ENCODE measurements around the gene UBE3A. TPM values are rescaled to one million over a fixed set of nuclear protein-coding genes. Genes with fewer than 3 reads are reported as not detected.

UBE3A gene
- total RNA-seq, 2 donors from 2014 or later: 39.5 to 104 TPM

- no peak overlapping the region for H3K4me3 ChIP-seq
- H3K4me1 ChIP-seq (ENCODE audit: control insufficient read depth in 1 of 2, low read depth in 2 of 2): no peaks in the 10 kb centered on the region
- H3K27ac ChIP-seq: no peak overlapping the region
- H3K27me3 ChIP-seq (replicated peaks; ENCODE audit: insufficient read depth): no peaks in the 10 kb centered on the region
- no peak for TF ChIP-seq CTCF (IDR thresholded peaks at IDR 0.05)
- DNase-seq (ENCODE audit: low spot score): no peak
- H3K9me3 ChIP-seq: no peaks in the 10 kb centered on the region
- peaks cover 13% of the 10 kb centered on the region for H3K36me3 ChIP-seq
- ATAC-seq (ENCODE audit: insufficient number of reproducible peaks, low FRiP score, low read depth): no peak
Observed at GRCh38 chr15:25332306-25332705, 106.5 kb downstream of the UBE3A start.

DNA sequence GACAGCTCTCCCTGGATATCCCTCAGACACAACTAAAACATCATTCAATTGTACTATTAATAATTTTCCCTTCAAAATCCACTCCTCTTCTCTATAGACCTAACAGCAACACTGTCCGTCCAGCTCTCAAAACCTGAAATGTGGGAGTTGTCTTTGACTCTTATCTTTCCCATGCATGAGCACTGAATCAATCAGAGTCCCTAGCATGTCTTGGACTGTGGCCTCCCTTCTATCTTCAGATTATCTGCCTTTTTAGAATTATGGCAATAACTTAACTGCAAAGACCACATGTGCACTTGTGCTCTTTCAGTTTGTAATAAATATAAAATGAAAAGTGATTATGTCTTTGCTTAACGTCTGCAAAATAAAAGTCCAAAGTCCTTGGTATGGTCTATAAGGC, 107.0 kb downstream of the UBE3A start:
- no peak overlapping the region for H3K27ac ChIP-seq
- no peaks in the 10 kb centered on the region for H3K4me1 ChIP-seq (ENCODE audit: control insufficient read depth in 1 of 2, low read depth in 2 of 2)
- no peak for TF ChIP-seq CTCF (IDR thresholded peaks at IDR 0.05)
- no peaks in the 10 kb centered on the region for H3K27me3 ChIP-seq (replicated peaks; ENCODE audit: insufficient read depth)
- H3K4me3 ChIP-seq: no peak overlapping the region
- DNase-seq (ENCODE audit: low spot score): no peak
- H3K9me3 ChIP-seq: no peaks in the 10 kb centered on the region
- ATAC-seq (ENCODE audit: insufficient number of reproducible peaks, low FRiP score, low read depth): no peak
- H3K36me3 ChIP-seq: peaks cover 10% of the 10 kb centered on the region

DNA sequence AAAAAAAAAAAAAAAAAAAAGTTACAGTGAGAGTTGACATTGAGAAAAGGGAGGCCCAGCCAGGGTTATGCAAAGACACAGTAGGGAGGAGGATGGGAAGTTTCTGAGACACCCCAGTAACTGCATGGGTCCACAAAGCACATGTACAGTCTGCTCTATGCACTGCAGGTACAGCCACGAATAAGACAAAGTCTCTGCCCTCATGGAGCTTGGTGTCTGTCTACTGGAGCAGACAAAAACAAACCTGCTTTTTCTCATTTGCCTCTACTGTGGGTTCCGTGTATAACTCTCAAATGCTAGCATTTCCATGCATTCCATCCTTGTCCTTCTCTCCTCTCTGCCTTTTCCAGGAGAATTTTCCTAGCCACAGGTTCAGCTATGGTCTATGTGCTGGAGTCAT, 107.4 kb downstream of the UBE3A start:
- Histone ChIP-seq H3K9me3 (no peaks in the 10 kb centered on the region), H3K36me3 (peaks cover 10% of the 10 kb centered on the region), H3K27ac (no peak overlapping the region), H3K27me3 (replicated peaks; ENCODE audit: insufficient read depth) (no peaks in the 10 kb centered on the region), H3K4me3 (no peak overlapping the region), H3K4me1 (ENCODE audit: control insufficient read depth in 1 of 2, low read depth in 2 of 2) (no peaks in the 10 kb centered on the region)
- DNase-seq (ENCODE audit: low spot score) (no peak), ATAC-seq (ENCODE audit: insufficient number of reproducible peaks, low FRiP score, low read depth) (no peak)
- no peak for TF ChIP-seq CTCF (IDR thresholded peaks at IDR 0.05)

DNA sequence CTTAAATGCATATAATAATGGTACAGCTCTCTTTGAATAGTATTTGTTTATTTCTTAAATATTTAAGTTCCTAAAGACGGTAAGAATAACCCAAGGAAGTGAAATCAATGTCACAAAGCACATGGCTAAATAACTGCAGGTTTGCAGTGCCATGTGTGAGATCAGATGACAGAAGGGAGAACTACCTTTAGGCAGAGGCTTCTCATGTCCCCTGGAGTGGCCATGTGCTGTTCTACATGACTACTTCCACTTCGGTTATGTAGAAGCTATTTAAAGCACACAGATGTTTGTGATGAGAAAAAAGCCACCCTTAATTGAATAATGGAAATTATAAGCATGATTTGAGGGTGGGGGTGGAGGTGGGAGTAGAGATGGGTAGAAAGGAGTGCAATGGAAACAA, 109.1 kb downstream of the UBE3A start:
- Histone ChIP-seq H3K36me3 (peaks cover 7% of the 10 kb centered on the region), H3K27ac (no peak overlapping the region), H3K27me3 (replicated peaks; ENCODE audit: insufficient read depth) (no peaks in the 10 kb centered on the region), H3K9me3 (no peaks in the 10 kb centered on the region), H3K4me3 (no peak overlapping the region), H3K4me1 (ENCODE audit: control insufficient read depth in 1 of 2, low read depth in 2 of 2) (no peaks in the 10 kb centered on the region)
- ATAC-seq (ENCODE audit: insufficient number of reproducible peaks, low FRiP score, low read depth) (no peak), DNase-seq (ENCODE audit: low spot score) (no peak)
- no peak for TF ChIP-seq CTCF (IDR thresholded peaks at IDR 0.05)

- DNase-seq (ENCODE audit: low spot score): no peak
- Histone ChIP-seq H3K4me1 (ENCODE audit: control insufficient read depth in 1 of 2, low read depth in 2 of 2) (no peaks in the 10 kb centered on the region), H3K36me3 (no peaks in the 10 kb centered on the region), H3K4me3 (no peak overlapping the region), H3K9me3 (no peaks in the 10 kb centered on the region), H3K27me3 (replicated peaks; ENCODE audit: insufficient read depth) (no peaks in the 10 kb centered on the region), H3K27ac (no peak overlapping the region)
- TF ChIP-seq CTCF (IDR thresholded peaks at IDR 0.05): no peak
- ATAC-seq (ENCODE audit: insufficient number of reproducible peaks, low FRiP score, low read depth): no peak
Observed at GRCh38 chr15:25327686-25328085, 111.1 kb downstream of the UBE3A start.

All from thoracic aorta (tissue), 2 donors.